Neutrophil (primary cell): ENCODE data around the gene EME1.
"Not testable (repeated sequence)": the region's sequence is repeated elsewhere in the genome, so short reads cannot be mapped to it uniquely, and the experiment has no call there.

Source experiments
- H3K27ac ChIP-seq: fragments of 200-600 bp; sonication (generic); 2 replicates; pipeline ENCODE4 v1.5.1; 2016; ENCODE audit warnings: mild to moderate bottlenecking, moderate library complexity
- H3K27me3 ChIP-seq: fragments of 200-600 bp; sonication (generic); 2 replicates; pipeline ENCODE4 v1.6.0; 2016; ENCODE audit warnings: mild to moderate bottlenecking
- H3K36me3 ChIP-seq: fragments of 200-600 bp; sonication (generic); 2 replicates; pipeline ENCODE4 v1.5.1; 2017
- H3K4me1 ChIP-seq, 2 experiments: fragments of 200-600 bp in 1 of 2; sonication (generic) in 1 of 2; 1 replicate in 1 of 2; 2 replicates in 1 of 2; pipeline versions ENCODE4 v1.5.1 to v1.6.1; 2013 to 2016; ENCODE audit warnings: low read depth in 1 of 2, low read length in 1 of 2, mild to moderate bottlenecking in 1 of 2, moderate library complexity in 1 of 2; ENCODE audit not compliant: control insufficient read depth in 1 of 2, insufficient read depth in 1 of 2
- H3K4me3 ChIP-seq, 2 experiments: fragments of 200-600 bp in 1 of 2; sonication (generic) in 1 of 2; 1 replicate in 1 of 2; 2 replicates in 1 of 2; pipeline ENCODE4 v1.5.1; 2013 to 2016; ENCODE audit warnings: low read depth in 1 of 2, low read length in 1 of 2, mild to moderate bottlenecking in 1 of 2, moderate library complexity in 1 of 2
- H3K9me3 ChIP-seq: fragments of 200-600 bp; sonication (generic); 2 replicates; pipeline ENCODE4 v1.5.1; 2016
- CTCF ChIP-seq: fragments of 200-600 bp; sonication (generic); IDR thresholded peaks from 2 replicates; pipeline ENCODE4 v1.5.1; 2016; ENCODE audit warnings: antibody characterized with exemption

The EME1 gene

GRCh38 chr17:50407921-50408320 lies 34.9 kb downstream of the EME1 start:
- no peak for TF ChIP-seq CTCF
- Histone ChIP-seq H3K4me3 (no peak overlapping the region), H3K27ac (no peak overlapping the region), H3K9me3 (no peaks in the 10 kb centered on the region), H3K27me3 (peaks cover 12% of the 10 kb centered on the region), H3K4me1 (no peaks in the 10 kb centered on the region), H3K36me3 (no peaks in the 10 kb centered on the region)

GRCh38 chr17:50412188-50412732 lies 39.2 kb downstream of the EME1 start:
- Histone ChIP-seq H3K27me3 (peaks cover 5% of the 10 kb centered on the region), H3K36me3 (no peaks in the 10 kb centered on the region), H3K4me1 (no peaks in the 10 kb centered on the region), H3K4me3 (no peak overlapping the region), H3K9me3 (no peaks in the 10 kb centered on the region), H3K27ac (no peak overlapping the region)
- no peak for TF ChIP-seq CTCF

DNA sequence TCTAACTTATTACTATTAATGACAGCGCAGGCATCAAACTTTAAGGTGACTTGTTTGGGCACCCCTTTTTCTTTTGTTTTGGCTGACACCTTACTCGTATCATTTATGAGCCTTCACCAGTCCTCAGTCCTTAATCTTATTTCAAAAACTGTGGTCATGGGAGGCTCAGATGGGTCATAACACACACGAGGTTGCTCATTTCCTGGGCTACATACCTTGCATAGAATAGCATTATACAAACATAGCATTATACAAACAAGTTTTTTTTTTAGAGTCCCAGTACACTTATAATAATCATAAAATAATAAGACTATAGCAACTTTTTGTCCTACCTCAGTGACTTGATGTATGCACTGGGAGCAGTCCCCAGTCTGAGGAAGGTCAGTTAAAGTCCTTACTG lies 41.8 kb downstream of the EME1 start:
- Histone ChIP-seq H3K4me1 (no peaks in the 10 kb centered on the region), H3K27me3 (peaks cover 5% of the 10 kb centered on the region), H3K27ac (no peak overlapping the region), H3K9me3 (peaks cover 9% of the 10 kb centered on the region), H3K4me3 (no peak overlapping the region), H3K36me3 (no peaks in the 10 kb centered on the region)
- TF ChIP-seq CTCF, result no peak

DNA sequence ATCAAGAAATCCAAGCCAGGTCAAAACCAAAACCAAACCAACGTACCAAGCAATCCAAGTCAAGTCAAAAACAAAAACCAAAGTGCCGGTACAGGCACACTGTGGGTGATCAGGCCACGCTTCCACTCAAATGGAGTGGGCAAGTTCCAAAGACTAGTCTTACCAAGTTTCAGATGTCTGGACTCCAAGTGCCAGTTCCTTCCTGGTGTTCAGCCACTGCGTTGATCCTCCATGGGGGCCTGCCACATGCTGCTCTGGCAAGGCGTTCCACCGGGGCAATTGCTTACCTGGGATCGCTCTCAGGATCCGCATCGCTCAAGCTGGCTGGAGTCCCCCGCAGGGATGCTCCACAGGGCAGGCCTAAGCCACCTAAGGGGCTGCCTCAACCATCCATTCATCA lies 46.5 kb downstream of the EME1 start:
- H3K4me3 ChIP-seq, H3K9me3 ChIP-seq, H3K27ac ChIP-seq, H3K36me3 ChIP-seq, H3K27me3 ChIP-seq: not testable (repeated sequence)
- H3K4me1 ChIP-seq, result peaks cover 7 to 13% of the 10 kb centered on the region in 2 experiments

- H3K4me3 ChIP-seq, result no peak overlapping the region
- no peaks in the 10 kb centered on the region for H3K27me3 ChIP-seq
- H3K36me3 ChIP-seq, result no peaks in the 10 kb centered on the region
- peaks cover 9 to 18% of the 10 kb centered on the region in 2 experiments for H3K4me1 ChIP-seq
- H3K9me3 ChIP-seq, result peaks cover 9% of the 10 kb centered on the region
- no peak for TF ChIP-seq CTCF
- H3K27ac ChIP-seq, result peak overlapping the region; percentile 53
Observed at GRCh38 chr17:50420419-50421112, 47.5 kb downstream of the EME1 start.

DNA sequence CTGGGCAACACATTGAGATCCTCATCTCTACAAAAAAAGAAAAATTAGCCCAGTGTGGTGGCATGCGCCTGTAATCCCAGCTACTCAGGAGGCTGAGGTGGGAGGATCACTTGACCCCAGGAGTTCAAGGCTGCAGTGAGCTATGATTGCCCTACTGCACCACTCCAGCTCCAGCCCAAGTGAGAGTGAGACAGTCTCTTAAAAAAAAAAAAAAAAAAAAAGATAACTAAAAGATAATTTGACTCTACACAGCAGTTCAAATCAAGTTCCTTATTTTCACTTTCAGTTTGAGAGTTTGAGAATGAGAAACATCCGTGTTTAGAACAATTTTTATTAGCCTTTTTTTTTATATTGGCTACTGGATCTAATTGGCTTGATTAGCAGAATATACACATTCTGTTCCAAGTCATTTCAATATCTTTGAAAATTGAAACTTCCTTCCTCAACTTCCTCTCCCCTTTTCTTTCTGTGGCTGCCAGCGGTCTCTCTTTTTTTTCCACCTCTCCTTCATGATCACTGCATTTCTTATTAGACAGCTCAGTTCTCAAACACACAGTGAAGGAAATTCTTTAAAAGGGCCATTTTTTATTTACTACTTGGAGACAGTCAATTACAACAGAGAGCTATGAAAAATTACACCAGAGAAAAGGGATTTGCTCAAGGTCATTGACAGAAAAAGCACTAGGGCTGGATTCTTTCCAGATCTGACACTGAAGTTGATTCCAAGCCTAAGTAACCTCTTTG lies 48.5 kb downstream of the EME1 start:
- no peak for TF ChIP-seq CTCF
- Histone ChIP-seq H3K9me3 (peaks cover 9% of the 10 kb centered on the region), H3K27me3 (no peaks in the 10 kb centered on the region), H3K4me3 (peak overlapping the region in 1 of 2 experiments; percentile 8), H3K4me1 (peaks cover 14 to 22% of the 10 kb centered on the region in 2 experiments), H3K36me3 (no peaks in the 10 kb centered on the region), H3K27ac (peak overlapping the region; percentile 53)
